Upper lobe of left lung (tissue), 6 donors: ENCODE data around the gene ZBED4. TPM values are rescaled to one million over a fixed set of nuclear protein-coding genes. Genes with fewer than 3 reads are reported as not detected.

Experiments
- ATAC-seq, 2 donors: fragments of 200-7000 bp; cut with Tn5 transposase; one replicate each; pipeline ENCODE4 v1.9.1; 2022; ENCODE audit warnings: mild to moderate bottlenecking in 2 of 2, moderate library complexity in 2 of 2; ENCODE audit not compliant: low FRiP score in 2 of 2
- DNase-seq, 2 donors: peaks; one replicate each; pipeline ENCODE4 v3.0.0-alpha.2; 2019 to 2020
- H3K27ac ChIP-seq, 4 donors: fragments of 200-600 bp; sonication (generic); one replicate each; pipeline ENCODE4 v1.5.1; 2016 to 2019
- H3K27me3 ChIP-seq, 4 donors: fragments of 200-600 bp; sonication (generic); one replicate each; pipeline ENCODE4 v1.5.1; 2017 to 2019
- H3K36me3 ChIP-seq, 4 donors: fragments of 200-600 bp; sonication (generic); one replicate each; pipeline ENCODE4 v1.5.1; 2016 to 2019
- H3K4me1 ChIP-seq, 4 donors: fragments of 200-600 bp; sonication (generic); one replicate each; pipeline ENCODE4 v1.5.1; 2018 to 2019
- H3K4me3 ChIP-seq, 4 donors: fragments of 200-600 bp; sonication (generic); one replicate each; pipeline ENCODE4 v1.5.1; 2017 to 2019; ENCODE audit warnings: mild to moderate bottlenecking in 2 of 4, moderate library complexity in 1 of 4
- H3K9me3 ChIP-seq, 4 donors: fragments of 200-600 bp; sonication (generic); one replicate each; pipeline ENCODE4 v1.5.1; 2018 to 2019
- CTCF ChIP-seq, 6 experiments: fragments of 450-650 bp in 4 of 6; fragments of 200-600 bp in 2 of 6; sonication (generic) in 2 of 6; IDR thresholded peaks; one replicate each; pipeline ENCODE4 v1.5.1; 2016 to 2019; ENCODE audit warnings: antibody characterized with exemption in 6 of 6
- EP300 ChIP-seq, 4 donors: sonication (generic); formaldehyde crosslinking; IDR thresholded peaks; one replicate each; pipeline ENCODE4 v1.5.1; 2017; ENCODE audit warnings: antibody characterized with exemption in 4 of 4, control low read depth in 2 of 4
- POLR2A ChIP-seq, 4 donors: fragments of 450-650 bp; IDR thresholded peaks; one replicate each; pipeline ENCODE4 v1.5.1; 2016 to 2017; ENCODE audit warnings: antibody characterized with exemption in 4 of 4, mild to moderate bottlenecking in 2 of 4
- POLR2AphosphoS5 ChIP-seq, 2 donors: sonication (generic); formaldehyde crosslinking; IDR thresholded peaks; one replicate each; pipeline ENCODE4 v1.5.1; 2017; ENCODE audit warnings: antibody characterized with exemption in 2 of 2
- WGBS, 2 donors: methylation state at CpG; one replicate each; pipeline ENCODE4 v1.1.5; 2017 to 2018; 5-methylcytosine and 5-hydroxymethylcytosine counted together
- total RNA-seq, 6 donors: library from RNA; depleted of rRNA in 4 of 6; stranded (reverse); fragments of >200 nt in 4 of 6; gene quantifications; one replicate each; pipeline versions ENCODE4 v1.1.0 to v1.2.1, GENCODE V29; 2016 to 2021
- donor health status: DM: no; HTN: no; CAD: no; lungs with moderate emphysema.
- donor health status: DM: no; HTN: yes; CAD: no; lungs with severe emphysema.

Gene ZBED4
- total RNA-seq, 6 donors from 2014 or later, result 10.8 to 19.9 (median 15.5) TPM

DNA sequence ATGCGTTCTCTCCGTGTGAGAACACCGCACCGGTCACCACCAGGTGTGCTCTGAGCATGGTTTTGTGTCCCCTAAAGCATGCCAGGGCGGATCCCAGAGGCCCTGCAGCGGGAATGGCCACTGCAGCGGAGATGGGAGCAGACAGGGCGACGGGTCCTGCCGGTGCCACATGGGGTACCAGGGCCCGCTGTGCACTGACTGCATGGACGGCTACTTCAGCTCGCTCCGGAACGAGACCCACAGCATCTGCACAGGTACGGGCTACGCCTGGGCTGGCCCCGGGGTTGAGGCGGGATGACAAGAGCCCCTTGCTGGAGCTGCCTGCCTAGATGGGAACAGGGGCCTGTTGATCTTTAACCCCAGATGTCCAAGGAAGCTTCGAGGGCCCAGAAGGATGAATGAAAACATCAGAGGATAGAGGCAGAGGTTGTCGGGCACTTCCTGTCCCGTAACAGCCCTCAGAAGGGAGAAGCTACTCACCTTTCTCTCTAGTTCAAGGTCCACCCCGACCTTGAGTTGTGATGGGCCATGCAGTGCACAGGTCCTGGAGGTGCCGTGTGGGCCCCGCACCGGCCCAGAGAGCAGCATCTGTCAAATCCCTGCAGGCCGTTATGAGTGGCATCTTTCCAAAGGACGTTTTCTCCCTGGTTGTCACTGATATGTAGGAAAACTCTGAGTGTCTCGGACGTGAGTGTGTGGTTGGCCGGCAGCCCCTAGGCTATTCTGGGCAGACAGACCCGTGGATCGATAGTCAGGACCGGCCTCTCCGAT, 68.0 kb downstream of the ZBED4 start:
- WGBS, 2 donors, result 94% methylated on average over 32 to 35 of the region's 35 CpGs
- TF ChIP-seq CTCF (IDR thresholded peaks at IDR 0.05) (no peak), POLR2A (IDR thresholded peaks at IDR 0.05) (no peak), POLR2AphosphoS5 (IDR thresholded peaks at IDR 0.05) (no peak), EP300 (IDR thresholded peaks at IDR 0.05) (no peak)
- Histone ChIP-seq H3K27me3 (no peaks in the 10 kb centered on the region), H3K27ac (no peak overlapping the region), H3K4me3 (no peak overlapping the region), H3K36me3 (peaks cover 0 to 45% (median 23%) of the 10 kb centered on the region in 4 donors), H3K4me1 (peaks cover 17 to 27% (median 18%) of the 10 kb centered on the region in 4 donors), H3K9me3 (no peaks in the 10 kb centered on the region)
- peak in 1 of 2 donors; percentile 78 for DNase-seq
- no peak for ATAC-seq

- TF ChIP-seq POLR2AphosphoS5 (IDR thresholded peaks at IDR 0.05) (no peak), CTCF (IDR thresholded peaks at IDR 0.05) (no peak), EP300 (IDR thresholded peaks at IDR 0.05) (no peak), POLR2A (IDR thresholded peaks at IDR 0.05) (no peak)
- WGBS, 2 donors, result 86 to 87% methylated on average over 9 to 20 of the region's 22 CpGs
- Histone ChIP-seq H3K27me3 (no peaks in the 10 kb centered on the region), H3K4me3 (no peak overlapping the region), H3K36me3 (peaks cover 0 to 45% (median 24%) of the 10 kb centered on the region in 4 donors), H3K4me1 (peaks cover 9 to 19% (median 10%) of the 10 kb centered on the region in 4 donors), H3K9me3 (no peaks in the 10 kb centered on the region), H3K27ac (no peak overlapping the region)
- DNase-seq (no peak), ATAC-seq (no peak)
Measured at GRCh38 chr22:49922484-49922883, 68.8 kb downstream of the ZBED4 start.

GRCh38 chr22:49922926-49923325, 69.3 kb downstream of the ZBED4 start:
- Histone ChIP-seq H3K27ac (no peak overlapping the region), H3K4me1 (peaks cover 8 to 15% (median 9%) of the 10 kb centered on the region in 4 donors), H3K9me3 (no peaks in the 10 kb centered on the region), H3K36me3 (peaks cover 0 to 45% (median 28%) of the 10 kb centered on the region in 4 donors), H3K27me3 (no peaks in the 10 kb centered on the region), H3K4me3 (no peak overlapping the region)
- ATAC-seq (no peak), DNase-seq (peak in 1 of 2 donors; percentile 82)
- 95 to 99% methylated on average over 10 to 25 of the region's 25 CpGs for WGBS, 2 donors
- no peak for TF ChIP-seq POLR2AphosphoS5 (IDR thresholded peaks at IDR 0.05)
- no peak for TF ChIP-seq EP300 (IDR thresholded peaks at IDR 0.05)
- no peak for TF ChIP-seq CTCF (IDR thresholded peaks at IDR 0.05)
- TF ChIP-seq POLR2A (IDR thresholded peaks at IDR 0.05), result no peak

- H3K9me3 ChIP-seq, result no peaks in the 10 kb centered on the region
- H3K27ac ChIP-seq, result no peak overlapping the region
- ATAC-seq (no peak), DNase-seq (peak in 1 of 2 donors; percentile 72)
- TF ChIP-seq POLR2A (IDR thresholded peaks at IDR 0.05) (no peak), POLR2AphosphoS5 (IDR thresholded peaks at IDR 0.05) (no peak), CTCF (IDR thresholded peaks at IDR 0.05) (no peak), EP300 (IDR thresholded peaks at IDR 0.05) (no peak)
- 78 to 79% methylated on average over 16 of the region's 16 CpGs for WGBS, 2 donors
- no peak overlapping the region for H3K4me3 ChIP-seq
- no peaks in the 10 kb centered on the region for H3K27me3 ChIP-seq
- peaks cover 0 to 45% (median 28%) of the 10 kb centered on the region in 4 donors for H3K36me3 ChIP-seq
- peaks cover 8 to 15% (median 9%) of the 10 kb centered on the region in 4 donors for H3K4me1 ChIP-seq
Measured at GRCh38 chr22:49923445-49923844, 69.8 kb downstream of the ZBED4 start.
